Activated naive CD8-positive, alpha-beta T cell (primary cell): ENCODE data around the gene OPN1MW2.
"Not testable (repeated sequence)": the region's sequence is repeated elsewhere in the genome, so short reads cannot be mapped to it uniquely, and the experiment has no call there.

Source experiments
- H3K27ac Mint-ChIP-seq: one replicate; pipeline ENCODE4 v1.8.0; 2021; ENCODE audit warnings: mixed read lengths
- H3K27me3 Mint-ChIP-seq: one replicate; pipeline ENCODE4 v1.8.0; 2021; ENCODE audit warnings: mixed read lengths
- H3K36me3 Mint-ChIP-seq: one replicate; pipeline ENCODE4 v1.8.0; 2021; ENCODE audit warnings: mixed read lengths
- H3K4me1 Mint-ChIP-seq: one replicate; pipeline ENCODE4 v1.8.0; 2021; ENCODE audit warnings: low read depth, mixed read lengths
- H3K4me3 Mint-ChIP-seq: one replicate; pipeline ENCODE4 v1.8.0; 2021; ENCODE audit warnings: mild to moderate bottlenecking, mixed read lengths
- H3K9me3 Mint-ChIP-seq: one replicate; pipeline ENCODE4 v1.8.0; 2021; ENCODE audit warnings: low read depth, mixed read lengths

OPN1MW2 gene

DNA sequence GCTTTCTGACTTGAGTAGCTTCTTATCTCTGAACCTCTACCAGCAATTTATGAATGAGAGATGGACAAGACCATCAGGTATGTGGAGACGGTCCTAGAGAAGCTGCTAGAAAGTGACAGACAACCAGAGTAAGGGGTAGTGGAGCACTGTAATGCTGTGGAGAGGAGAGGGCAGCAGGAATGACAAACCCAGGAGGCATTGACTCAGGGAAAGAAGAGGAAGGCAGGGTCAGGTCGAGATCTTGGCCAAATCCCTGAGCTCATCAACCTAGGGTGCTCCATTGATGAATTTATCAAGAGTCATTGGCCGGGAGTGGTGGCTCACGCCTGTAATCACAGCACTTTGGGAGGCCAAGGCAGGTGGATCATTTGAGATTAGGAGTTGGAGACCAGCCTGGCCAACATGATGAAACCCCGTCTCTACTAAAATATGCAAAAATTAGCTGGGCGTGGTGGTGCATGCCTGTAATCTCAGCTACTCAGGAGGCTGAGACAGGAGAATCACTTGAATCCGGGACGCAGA lies 20.5 kb downstream of the OPN1MW2 start:
- H3K27me3 Mint-ChIP-seq, H3K27ac Mint-ChIP-seq, H3K9me3 Mint-ChIP-seq, H3K4me3 Mint-ChIP-seq, H3K4me1 Mint-ChIP-seq, H3K36me3 Mint-ChIP-seq: not testable (repeated sequence)

- not testable (repeated sequence) for H3K27me3 Mint-ChIP-seq, H3K9me3 Mint-ChIP-seq, H3K36me3 Mint-ChIP-seq, H3K4me1 Mint-ChIP-seq, H3K4me3 Mint-ChIP-seq, H3K27ac Mint-ChIP-seq
These were observed 28.0 kb downstream of the OPN1MW2 start for GRCh38 chrX:154247377-154248045.

DNA sequence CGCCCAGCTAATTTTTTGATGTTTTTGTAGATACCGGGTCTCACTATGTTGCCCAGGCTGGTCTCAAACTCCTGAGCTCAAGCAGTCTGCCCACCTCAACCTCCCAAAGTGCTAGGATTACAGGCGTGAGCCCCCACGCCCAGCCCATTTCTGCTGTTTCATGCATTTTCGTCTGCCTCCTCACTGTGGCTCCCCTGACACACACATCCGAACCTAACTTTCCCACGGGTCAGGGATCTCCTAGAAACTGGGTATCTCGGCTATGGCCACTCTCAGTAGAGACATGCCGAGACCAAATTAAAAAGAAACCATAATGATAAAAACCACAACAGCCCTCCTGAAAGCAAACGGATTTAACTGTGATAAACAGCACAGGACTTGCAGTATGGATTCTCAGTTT lies 28.5 kb downstream of the OPN1MW2 start:
- not testable (repeated sequence) for H3K36me3 Mint-ChIP-seq, H3K9me3 Mint-ChIP-seq, H3K27me3 Mint-ChIP-seq, H3K4me1 Mint-ChIP-seq, H3K27ac Mint-ChIP-seq, H3K4me3 Mint-ChIP-seq

DNA sequence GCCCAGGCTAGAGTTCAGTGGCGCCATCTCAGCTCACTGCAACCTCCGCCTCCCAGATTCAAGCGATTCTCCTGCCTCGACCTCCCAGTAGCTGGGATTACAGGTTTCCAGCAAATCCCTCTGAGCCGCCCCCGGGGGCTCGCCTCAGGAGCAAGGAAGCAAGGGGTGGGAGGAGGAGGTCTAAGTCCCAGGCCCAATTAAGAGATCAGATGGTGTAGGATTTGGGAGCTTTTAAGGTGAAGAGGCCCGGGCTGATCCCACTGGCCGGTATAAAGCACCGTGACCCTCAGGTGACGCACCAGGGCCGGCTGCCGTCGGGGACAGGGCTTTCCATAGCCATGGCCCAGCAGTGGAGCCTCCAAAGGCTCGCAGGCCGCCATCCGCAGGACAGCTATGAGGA lies 37.7 kb downstream of the OPN1MW2 start, which contains the start of gene OPN1MW3:
OPN1MW3 (plus strand) TSS at position 301 of the 400 bp plus-strand sequence; CDS start at position 339, 38 bp downstream.
- not testable (repeated sequence) for H3K4me1 Mint-ChIP-seq, H3K9me3 Mint-ChIP-seq, H3K36me3 Mint-ChIP-seq, H3K27ac Mint-ChIP-seq, H3K27me3 Mint-ChIP-seq, H3K4me3 Mint-ChIP-seq

DNA sequence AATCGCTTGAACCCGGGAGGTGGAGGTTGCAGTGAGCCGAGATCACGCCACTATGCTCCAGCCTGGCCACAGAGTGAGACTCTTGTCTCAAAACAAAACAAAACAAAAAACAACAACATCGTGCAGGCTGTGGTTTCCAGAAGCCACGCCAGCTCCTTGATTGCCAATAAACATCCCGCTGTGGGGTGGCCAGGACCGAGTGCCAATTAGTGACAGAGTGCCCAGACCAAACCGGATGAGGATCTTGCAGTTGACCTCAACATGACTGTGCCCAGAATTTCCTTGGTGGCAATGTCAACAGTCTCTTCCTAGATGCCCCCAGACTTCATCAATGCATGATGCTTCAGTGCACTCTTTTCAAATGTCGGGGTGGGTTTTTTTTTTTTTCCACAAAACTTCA lies 39.2 kb downstream of the OPN1MW2 start:
- not testable (repeated sequence) for H3K27me3 Mint-ChIP-seq, H3K27ac Mint-ChIP-seq, H3K9me3 Mint-ChIP-seq, H3K4me3 Mint-ChIP-seq, H3K4me1 Mint-ChIP-seq, H3K36me3 Mint-ChIP-seq

GRCh38 chrX:154263072-154263471 lies 43.5 kb downstream of the OPN1MW2 start:
- H3K36me3 Mint-ChIP-seq, H3K9me3 Mint-ChIP-seq, H3K4me3 Mint-ChIP-seq, H3K4me1 Mint-ChIP-seq, H3K27me3 Mint-ChIP-seq, H3K27ac Mint-ChIP-seq: not testable (repeated sequence)

- not testable (repeated sequence) for H3K9me3 Mint-ChIP-seq, H3K4me1 Mint-ChIP-seq, H3K36me3 Mint-ChIP-seq, H3K27ac Mint-ChIP-seq, H3K27me3 Mint-ChIP-seq, H3K4me3 Mint-ChIP-seq
These were observed 49.7 kb downstream of the OPN1MW2 start for GRCh38 chrX:154269245-154269644.
